ENCODE data around the gene SMARCE1. TPM values are rescaled to one million over a fixed set of nuclear protein-coding genes. Genes with fewer than 3 reads are reported as not detected.

Gene SMARCE1
- total RNA-seq, 4 donors from 2014 or later = 67.2 to 113 (median 95.1) TPM

DNA sequence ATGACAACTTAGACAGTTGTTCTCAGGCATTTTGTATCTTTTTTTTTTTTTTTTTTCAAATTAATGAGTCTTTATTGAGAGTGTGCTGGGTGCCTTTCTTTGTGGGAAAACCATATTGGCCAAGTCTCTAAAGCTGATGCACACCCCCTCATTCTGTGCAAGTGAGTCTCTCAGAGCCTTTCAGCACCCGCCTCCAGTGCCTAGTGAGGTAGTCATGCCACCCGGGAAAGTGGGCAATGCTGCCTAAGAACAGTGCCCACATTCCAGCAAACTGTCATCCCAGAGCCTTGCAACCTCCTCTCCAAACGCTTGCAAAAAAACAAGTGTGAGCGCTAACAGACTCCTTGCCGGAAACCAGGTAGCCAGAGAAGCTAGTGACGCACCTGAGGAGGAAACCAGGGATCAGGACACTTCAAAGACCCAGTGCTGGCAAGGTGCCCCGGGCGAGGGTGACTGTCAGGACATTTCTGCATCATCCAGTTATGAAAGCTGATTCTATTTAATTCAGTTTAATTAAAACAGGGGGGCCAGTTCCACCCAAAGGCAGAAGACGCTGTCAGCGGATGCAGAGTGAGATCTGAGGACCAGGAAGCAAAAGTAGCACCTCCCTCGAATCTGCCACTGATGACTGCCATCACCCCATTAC is 34.9 kb downstream of the SMARCE1 start:
- 76 to 78% methylated on average over 11 of the region's 11 CpGs for WGBS, 2 donors
- no peaks in the 10 kb centered on the region for H3K9me3 ChIP-seq
- H3K4me1 ChIP-seq = peaks cover 0 to 14% (median 4%) of the 10 kb centered on the region in 4 donors
- DNase-seq (ENCODE audit: low spot score in 2 of 2) = no peak
- peak overlapping the region in 1 of 4 donors; percentile 12 for H3K27ac ChIP-seq
- no peaks in the 10 kb centered on the region for H3K36me3 ChIP-seq
- TF ChIP-seq EP300 (IDR thresholded peaks at IDR 0.05) (no peak), POLR2A (IDR thresholded peaks at IDR 0.05) (no peak)
- TF ChIP-seq, protein P1, sequence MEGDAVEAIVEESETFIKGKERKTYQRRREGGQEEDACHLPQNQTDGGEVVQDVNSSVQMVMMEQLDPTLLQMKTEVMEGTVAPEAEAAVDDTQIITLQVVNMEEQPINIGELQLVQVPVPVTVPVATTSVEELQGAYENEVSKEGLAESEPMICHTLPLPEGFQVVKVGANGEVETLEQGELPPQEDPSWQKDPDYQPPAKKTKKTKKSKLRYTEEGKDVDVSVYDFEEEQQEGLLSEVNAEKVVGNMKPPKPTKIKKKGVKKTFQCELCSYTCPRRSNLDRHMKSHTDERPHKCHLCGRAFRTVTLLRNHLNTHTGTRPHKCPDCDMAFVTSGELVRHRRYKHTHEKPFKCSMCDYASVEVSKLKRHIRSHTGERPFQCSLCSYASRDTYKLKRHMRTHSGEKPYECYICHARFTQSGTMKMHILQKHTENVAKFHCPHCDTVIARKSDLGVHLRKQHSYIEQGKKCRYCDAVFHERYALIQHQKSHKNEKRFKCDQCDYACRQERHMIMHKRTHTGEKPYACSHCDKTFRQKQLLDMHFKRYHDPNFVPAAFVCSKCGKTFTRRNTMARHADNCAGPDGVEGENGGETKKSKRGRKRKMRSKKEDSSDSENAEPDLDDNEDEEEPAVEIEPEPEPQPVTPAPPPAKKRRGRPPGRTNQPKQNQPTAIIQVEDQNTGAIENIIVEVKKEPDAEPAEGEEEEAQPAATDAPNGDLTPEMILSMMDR (IDR thresholded peaks at IDR 0.05) = no peak
- H3K27me3 ChIP-seq = no peaks in the 10 kb centered on the region
- H3K4me3 ChIP-seq = no peak overlapping the region

DNA sequence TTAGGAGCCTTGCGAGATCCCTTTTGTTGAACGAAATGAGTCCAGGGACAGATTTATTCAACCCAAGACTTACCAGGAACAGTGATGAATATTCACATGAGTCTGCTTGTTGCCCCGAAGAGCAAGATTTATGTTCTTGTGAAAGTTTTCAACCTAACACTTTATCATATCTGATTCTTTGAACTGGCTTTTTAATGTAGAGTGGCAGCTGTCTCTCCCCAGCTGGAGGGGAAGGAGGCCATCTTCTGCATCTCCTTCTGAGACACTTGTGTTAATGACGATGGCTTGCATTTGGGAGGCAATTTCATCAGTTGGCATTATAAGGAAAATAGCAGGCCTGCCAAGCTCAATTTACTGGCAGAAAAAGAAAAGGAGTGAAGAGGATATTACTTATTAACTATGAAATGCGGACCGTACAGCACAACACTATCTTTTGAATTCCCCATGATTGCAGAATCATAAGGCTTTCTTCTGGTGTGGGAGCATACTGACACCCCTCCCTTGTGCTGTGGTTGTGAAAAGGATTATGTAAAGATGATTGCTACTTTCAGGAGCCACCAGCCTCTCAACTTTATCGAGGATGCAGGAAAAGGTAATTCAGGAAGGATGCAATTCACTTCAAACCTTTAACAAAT is 35.7 kb downstream of the SMARCE1 start:
- TF ChIP-seq, protein P1 (IDR thresholded peaks at IDR 0.05) = no peak
- TF ChIP-seq POLR2A (IDR thresholded peaks at IDR 0.05) = no peak
- no peak for TF ChIP-seq EP300 (IDR thresholded peaks at IDR 0.05)
- H3K4me1 ChIP-seq = peaks cover 0 to 14% (median 4%) of the 10 kb centered on the region in 4 donors
- WGBS, 2 donors = 72 to 76% methylated on average over 7 of the region's 7 CpGs
- no peaks in the 10 kb centered on the region for H3K36me3 ChIP-seq
- DNase-seq (ENCODE audit: low spot score in 2 of 2) = no peak
- H3K9me3 ChIP-seq = no peaks in the 10 kb centered on the region
- H3K27ac ChIP-seq = no peak overlapping the region
- H3K27me3 ChIP-seq = no peaks in the 10 kb centered on the region
- H3K4me3 ChIP-seq = no peak overlapping the region

DNA sequence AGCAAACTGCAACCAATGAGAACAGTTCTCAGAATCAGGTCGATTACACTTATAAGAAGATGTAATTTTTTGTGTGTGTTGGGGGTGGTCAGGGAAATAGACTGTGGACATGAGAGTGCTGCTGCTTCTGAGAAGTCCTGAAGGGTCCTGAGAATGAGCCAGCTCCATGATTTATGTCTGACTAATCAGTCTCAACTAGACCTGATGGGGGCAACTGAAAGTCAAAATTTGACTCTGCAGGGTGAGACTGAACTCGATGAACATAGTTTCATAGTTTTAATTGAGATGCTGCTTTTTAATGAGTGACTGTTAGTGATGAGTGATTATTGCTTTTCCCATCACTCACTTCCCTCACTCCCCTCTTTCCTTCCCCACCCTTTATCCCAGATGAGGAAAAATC is 37.3 kb downstream of the SMARCE1 start:
- WGBS, 2 donors = 72 to 74% methylated on average over 2 of the region's 2 CpGs
- no peak overlapping the region for H3K4me3 ChIP-seq
- no peaks in the 10 kb centered on the region for H3K27me3 ChIP-seq
- TF ChIP-seq EP300 (IDR thresholded peaks at IDR 0.05) (no peak), POLR2A (IDR thresholded peaks at IDR 0.05) (no peak)
- TF ChIP-seq, protein P1 (IDR thresholded peaks at IDR 0.05) = no peak
- H3K36me3 ChIP-seq = no peaks in the 10 kb centered on the region
- H3K4me1 ChIP-seq = peaks cover 0 to 7% (median under 1%) of the 10 kb centered on the region in 4 donors
- no peak for DNase-seq (ENCODE audit: low spot score in 2 of 2)
- H3K27ac ChIP-seq = no peak overlapping the region
- H3K9me3 ChIP-seq = no peaks in the 10 kb centered on the region

- no peaks in the 10 kb centered on the region for H3K27me3 ChIP-seq
- WGBS, 2 donors = 80 to 85% methylated on average over 6 of the region's 6 CpGs
- DNase-seq (ENCODE audit: low spot score in 2 of 2) = no peak
- no peak overlapping the region for H3K4me3 ChIP-seq
- H3K27ac ChIP-seq = no peak overlapping the region
- H3K9me3 ChIP-seq = no peaks in the 10 kb centered on the region
- no peaks in the 10 kb centered on the region for H3K4me1 ChIP-seq
- no peaks in the 10 kb centered on the region for H3K36me3 ChIP-seq
- TF ChIP-seq, protein P1 (IDR thresholded peaks at IDR 0.05) = no peak
- TF ChIP-seq EP300 (IDR thresholded peaks at IDR 0.05) (no peak), POLR2A (IDR thresholded peaks at IDR 0.05) (no peak)
These were observed 39.5 kb downstream of the SMARCE1 start for GRCh38 chr17:40608061-40608581.

DNA sequence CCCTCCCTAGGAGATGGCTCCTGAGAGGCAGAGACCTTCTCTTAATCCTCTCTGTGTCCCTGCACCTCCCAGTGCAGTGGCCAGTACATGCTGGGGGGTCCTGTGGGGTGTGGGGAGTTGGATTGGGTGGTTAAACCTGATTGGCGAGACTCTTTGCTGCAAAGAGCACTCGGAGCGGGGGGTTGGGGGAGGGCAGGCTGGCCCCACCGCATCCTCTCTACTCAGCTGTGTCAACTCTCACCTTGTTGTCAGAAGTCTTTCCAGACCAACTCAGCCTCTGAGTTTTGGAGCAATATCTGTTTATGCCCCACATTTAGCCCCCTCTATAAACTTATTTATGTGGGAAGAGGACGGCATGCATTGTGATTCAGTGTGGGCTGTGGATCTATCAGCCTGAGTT is 40.0 kb downstream of the SMARCE1 start:
- Histone ChIP-seq H3K4me1 (no peaks in the 10 kb centered on the region), H3K4me3 (no peak overlapping the region), H3K36me3 (no peaks in the 10 kb centered on the region), H3K27me3 (no peaks in the 10 kb centered on the region), H3K27ac (no peak overlapping the region), H3K9me3 (no peaks in the 10 kb centered on the region)
- WGBS, 2 donors = 71 to 76% methylated on average over 4 to 5 of the region's 5 CpGs
- TF ChIP-seq POLR2A (IDR thresholded peaks at IDR 0.05) = no peak
- TF ChIP-seq, protein P1 (IDR thresholded peaks at IDR 0.05) = no peak
- no peak for TF ChIP-seq EP300 (IDR thresholded peaks at IDR 0.05)
- no peak for DNase-seq (ENCODE audit: low spot score in 2 of 2)
